Measurements from ENCODE around the gene PRKCA.

DNA sequence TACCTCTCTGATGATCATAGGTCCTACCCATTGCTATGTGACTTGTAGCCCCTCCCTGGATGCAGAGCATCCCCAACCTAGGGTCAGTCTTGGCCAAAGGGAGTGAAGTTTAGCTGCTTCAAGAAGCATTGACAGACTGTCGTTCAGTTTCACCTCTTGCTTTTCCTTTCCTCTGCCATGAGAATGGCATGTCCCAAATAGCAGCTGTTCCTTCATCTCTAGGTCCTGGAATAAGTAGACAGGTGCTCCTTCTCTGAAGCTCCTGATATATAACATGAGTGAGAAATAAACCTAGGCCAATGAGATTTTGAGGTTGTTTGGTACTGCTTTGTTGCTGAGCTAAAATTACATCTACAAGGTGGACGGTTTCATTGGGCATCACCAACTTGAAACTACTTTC is 328.0 kb downstream of the PRKCA start:
- TF ChIP-seq, protein P1, sequence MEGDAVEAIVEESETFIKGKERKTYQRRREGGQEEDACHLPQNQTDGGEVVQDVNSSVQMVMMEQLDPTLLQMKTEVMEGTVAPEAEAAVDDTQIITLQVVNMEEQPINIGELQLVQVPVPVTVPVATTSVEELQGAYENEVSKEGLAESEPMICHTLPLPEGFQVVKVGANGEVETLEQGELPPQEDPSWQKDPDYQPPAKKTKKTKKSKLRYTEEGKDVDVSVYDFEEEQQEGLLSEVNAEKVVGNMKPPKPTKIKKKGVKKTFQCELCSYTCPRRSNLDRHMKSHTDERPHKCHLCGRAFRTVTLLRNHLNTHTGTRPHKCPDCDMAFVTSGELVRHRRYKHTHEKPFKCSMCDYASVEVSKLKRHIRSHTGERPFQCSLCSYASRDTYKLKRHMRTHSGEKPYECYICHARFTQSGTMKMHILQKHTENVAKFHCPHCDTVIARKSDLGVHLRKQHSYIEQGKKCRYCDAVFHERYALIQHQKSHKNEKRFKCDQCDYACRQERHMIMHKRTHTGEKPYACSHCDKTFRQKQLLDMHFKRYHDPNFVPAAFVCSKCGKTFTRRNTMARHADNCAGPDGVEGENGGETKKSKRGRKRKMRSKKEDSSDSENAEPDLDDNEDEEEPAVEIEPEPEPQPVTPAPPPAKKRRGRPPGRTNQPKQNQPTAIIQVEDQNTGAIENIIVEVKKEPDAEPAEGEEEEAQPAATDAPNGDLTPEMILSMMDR (IDR thresholded peaks at IDR 0.05), result no peak
- TF ChIP-seq POLR2AphosphoS5 (IDR thresholded peaks at IDR 0.05) (no peak), POLR2A (IDR thresholded peaks at IDR 0.05) (no peak)

All from gastroesophageal sphincter (tissue), 3 donors.